ENCODE data around the gene LIG3.

Gene LIG3

DNA sequence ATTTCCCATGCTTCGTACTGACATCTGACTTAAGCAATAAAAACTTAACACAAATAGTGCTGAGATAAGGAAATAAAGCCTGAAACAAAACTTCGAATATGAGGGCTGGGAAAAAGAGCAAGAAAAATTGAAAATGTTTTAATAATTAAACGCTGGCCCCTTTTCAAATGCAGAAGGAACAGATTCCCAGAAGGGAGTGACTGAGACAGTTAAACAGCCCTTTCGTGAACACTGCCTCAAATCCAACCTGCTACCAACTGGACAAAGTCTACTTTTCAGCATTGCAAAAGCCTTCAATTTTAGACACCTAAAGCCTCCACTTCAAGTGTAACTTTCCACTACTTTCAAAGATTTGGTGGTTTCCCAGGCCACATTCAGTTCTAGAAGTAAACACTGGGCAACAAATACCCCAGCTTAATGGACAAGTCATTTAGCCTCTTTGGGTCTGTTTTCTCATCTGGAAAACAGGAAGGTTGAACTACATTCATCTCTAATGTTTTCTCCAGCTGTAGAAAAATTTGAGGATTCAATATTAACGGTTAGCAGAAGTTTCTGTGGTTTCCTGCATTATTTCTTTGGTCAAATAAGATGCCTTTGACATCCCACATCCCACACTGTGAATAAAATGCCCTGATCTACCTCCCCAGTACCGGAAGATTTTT, 71.4 kb downstream of the LIG3 start:
- Histone ChIP-seq H3K27me3 (ENCODE audit: control insufficient read depth, insufficient read depth, low read length) (no peaks in the 10 kb centered on the region), H3K9ac (no peak overlapping the region), H3K4me2 (ENCODE audit: low read length) (peak overlapping the region; percentile 32), H3K4me1 (peaks cover 27% of the 10 kb centered on the region), H3K36me3 (ENCODE audit: control insufficient read depth, insufficient read depth, low read length) (no peaks in the 10 kb centered on the region), H2AFZ (no peak overlapping the region), H3K4me3 (ENCODE audit: low read depth, low read length) (no peak overlapping the region), H3K27ac (peak overlapping the region; percentile 18), H3K9me3 (ENCODE audit: control insufficient read depth, low read length) (no peaks in the 10 kb centered on the region), H3K79me2 (no peaks in the 10 kb centered on the region)
- TF ChIP-seq, protein P1, sequence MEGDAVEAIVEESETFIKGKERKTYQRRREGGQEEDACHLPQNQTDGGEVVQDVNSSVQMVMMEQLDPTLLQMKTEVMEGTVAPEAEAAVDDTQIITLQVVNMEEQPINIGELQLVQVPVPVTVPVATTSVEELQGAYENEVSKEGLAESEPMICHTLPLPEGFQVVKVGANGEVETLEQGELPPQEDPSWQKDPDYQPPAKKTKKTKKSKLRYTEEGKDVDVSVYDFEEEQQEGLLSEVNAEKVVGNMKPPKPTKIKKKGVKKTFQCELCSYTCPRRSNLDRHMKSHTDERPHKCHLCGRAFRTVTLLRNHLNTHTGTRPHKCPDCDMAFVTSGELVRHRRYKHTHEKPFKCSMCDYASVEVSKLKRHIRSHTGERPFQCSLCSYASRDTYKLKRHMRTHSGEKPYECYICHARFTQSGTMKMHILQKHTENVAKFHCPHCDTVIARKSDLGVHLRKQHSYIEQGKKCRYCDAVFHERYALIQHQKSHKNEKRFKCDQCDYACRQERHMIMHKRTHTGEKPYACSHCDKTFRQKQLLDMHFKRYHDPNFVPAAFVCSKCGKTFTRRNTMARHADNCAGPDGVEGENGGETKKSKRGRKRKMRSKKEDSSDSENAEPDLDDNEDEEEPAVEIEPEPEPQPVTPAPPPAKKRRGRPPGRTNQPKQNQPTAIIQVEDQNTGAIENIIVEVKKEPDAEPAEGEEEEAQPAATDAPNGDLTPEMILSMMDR (IDR thresholded peaks at IDR 0.05) = no peak

DNA sequence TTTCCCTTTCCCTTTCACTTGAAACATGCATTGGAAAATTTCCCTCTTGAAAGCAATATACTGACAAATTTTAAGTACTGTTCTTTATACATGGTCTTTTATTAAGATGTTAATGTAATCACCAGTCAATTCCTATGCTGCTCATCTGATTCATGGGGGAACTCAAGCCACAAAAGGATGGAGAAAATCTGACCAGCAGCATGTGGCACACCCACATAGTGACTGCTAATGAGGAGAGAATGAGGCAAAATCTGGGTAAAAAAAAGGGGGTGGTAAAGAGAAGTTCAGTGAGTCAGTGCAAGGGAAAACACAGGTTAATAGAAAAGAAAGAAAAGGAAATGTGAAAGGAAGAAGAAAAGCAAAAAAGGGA, 71.9 kb downstream of the LIG3 start:
- H3K9ac ChIP-seq = no peak overlapping the region
- H3K4me1 ChIP-seq = peaks cover 22% of the 10 kb centered on the region
- no peak overlapping the region for H3K4me3 ChIP-seq (ENCODE audit: low read depth, low read length)
- H3K27ac ChIP-seq = no peak overlapping the region
- no peak overlapping the region for H3K4me2 ChIP-seq (ENCODE audit: low read length)
- TF ChIP-seq, protein P1 (IDR thresholded peaks at IDR 0.05) = no peak
- H3K9me3 ChIP-seq (ENCODE audit: control insufficient read depth, low read length) = no peaks in the 10 kb centered on the region
- H3K27me3 ChIP-seq (ENCODE audit: control insufficient read depth, insufficient read depth, low read length) = no peaks in the 10 kb centered on the region
- H2AFZ ChIP-seq = no peak overlapping the region
- no peaks in the 10 kb centered on the region for H3K79me2 ChIP-seq
- H3K36me3 ChIP-seq (ENCODE audit: control insufficient read depth, insufficient read depth, low read length) = no peaks in the 10 kb centered on the region

DNA sequence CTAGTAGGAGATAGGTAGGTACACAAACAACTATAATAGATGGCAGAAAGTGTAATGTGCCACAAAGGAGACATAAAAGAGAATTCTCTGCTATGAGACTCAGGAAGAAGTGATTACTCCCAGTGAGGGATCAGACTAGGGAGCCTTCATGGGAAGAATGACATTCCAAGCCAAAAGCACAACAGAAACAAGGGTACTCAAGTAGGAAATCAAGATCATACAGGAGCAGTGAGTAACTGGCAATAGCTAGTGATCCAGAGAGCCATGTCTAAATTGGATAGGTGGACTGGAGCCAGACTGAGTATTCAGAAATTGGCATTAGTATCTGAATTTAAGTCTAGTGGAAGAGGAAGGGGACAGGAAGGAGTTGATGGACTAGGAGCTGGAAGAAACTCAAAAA, 72.5 kb downstream of the LIG3 start:
- Histone ChIP-seq H2AFZ (no peak overlapping the region), H3K36me3 (ENCODE audit: control insufficient read depth, insufficient read depth, low read length) (no peaks in the 10 kb centered on the region), H3K4me2 (ENCODE audit: low read length) (no peak overlapping the region), H3K79me2 (no peaks in the 10 kb centered on the region), H3K9me3 (ENCODE audit: control insufficient read depth, low read length) (no peaks in the 10 kb centered on the region), H3K27ac (no peak overlapping the region), H3K4me3 (ENCODE audit: low read depth, low read length) (no peak overlapping the region), H3K27me3 (ENCODE audit: control insufficient read depth, insufficient read depth, low read length) (no peaks in the 10 kb centered on the region), H3K9ac (no peak overlapping the region), H3K4me1 (peaks cover 22% of the 10 kb centered on the region)
- TF ChIP-seq, protein P1 (IDR thresholded peaks at IDR 0.05) = no peak

DNA sequence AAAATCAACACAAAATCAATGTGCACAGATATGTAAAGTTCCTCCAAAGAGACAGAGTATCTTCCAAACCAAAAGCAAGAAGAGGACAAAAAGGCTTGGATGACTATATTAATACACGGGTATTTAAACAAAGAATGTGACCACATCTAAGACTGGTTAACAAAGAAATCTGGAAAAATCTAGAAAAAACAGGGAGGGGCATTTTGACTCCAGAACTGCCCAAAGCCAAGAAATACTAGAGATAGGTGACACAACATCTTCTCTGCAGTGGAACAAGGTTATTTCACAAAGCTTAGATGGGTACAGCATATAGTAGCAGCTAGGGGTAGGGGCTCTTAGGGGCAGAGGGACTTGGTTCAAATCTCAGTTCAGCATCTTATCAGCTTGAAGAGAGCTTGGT, 72.9 kb downstream of the LIG3 start:
- Histone ChIP-seq H3K27ac (no peak overlapping the region), H2AFZ (no peak overlapping the region), H3K4me1 (peaks cover 22% of the 10 kb centered on the region), H3K9me3 (ENCODE audit: control insufficient read depth, low read length) (no peaks in the 10 kb centered on the region), H3K9ac (no peak overlapping the region), H3K4me2 (ENCODE audit: low read length) (no peak overlapping the region), H3K4me3 (ENCODE audit: low read depth, low read length) (no peak overlapping the region), H3K36me3 (ENCODE audit: control insufficient read depth, insufficient read depth, low read length) (no peaks in the 10 kb centered on the region), H3K79me2 (no peaks in the 10 kb centered on the region), H3K27me3 (ENCODE audit: control insufficient read depth, insufficient read depth, low read length) (no peaks in the 10 kb centered on the region)
- TF ChIP-seq, protein P1 (IDR thresholded peaks at IDR 0.05) = no peak

DNA sequence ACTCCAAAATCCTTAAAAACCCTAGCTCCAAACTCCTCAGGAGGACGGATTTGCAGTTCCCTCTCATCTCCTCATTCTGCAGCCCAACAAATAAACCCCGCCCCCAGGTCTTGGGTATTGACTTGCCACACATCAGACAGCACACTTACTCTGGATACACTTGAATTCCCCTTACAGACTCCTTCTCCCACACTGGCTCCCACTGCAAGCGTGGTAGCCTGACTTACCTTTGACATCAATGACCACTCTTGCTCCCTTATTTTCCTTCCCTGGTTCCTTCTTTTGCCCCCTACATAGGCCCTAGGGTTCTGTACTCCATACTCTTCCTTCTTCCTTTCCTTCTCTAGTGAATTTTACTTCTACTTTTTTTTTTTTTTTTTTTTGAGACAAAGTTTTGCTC, 75.7 kb downstream of the LIG3 start:
- Histone ChIP-seq H3K4me1 (peaks cover 16% of the 10 kb centered on the region), H3K9me3 (ENCODE audit: control insufficient read depth, low read length) (no peaks in the 10 kb centered on the region), H2AFZ (no peak overlapping the region), H3K27ac (no peak overlapping the region), H3K4me2 (ENCODE audit: low read length) (no peak overlapping the region), H3K9ac (no peak overlapping the region), H3K36me3 (ENCODE audit: control insufficient read depth, insufficient read depth, low read length) (no peaks in the 10 kb centered on the region), H3K4me3 (ENCODE audit: low read depth, low read length) (no peak overlapping the region), H3K79me2 (no peaks in the 10 kb centered on the region), H3K27me3 (ENCODE audit: control insufficient read depth, insufficient read depth, low read length) (no peaks in the 10 kb centered on the region)
- TF ChIP-seq, protein P1 (IDR thresholded peaks at IDR 0.05) = no peak

Data from parathyroid adenoma (tissue), 2 donors.